Liver (tissue), 3 donors: ENCODE results near the gene DSEL.

Source experiments
- TAF1 ChIP-seq: conservative IDR thresholded peaks from 2 replicates; pipeline ENCODE4 v1.6.1; 2016; ENCODE audit warnings: antibody characterized with exemption, mild to moderate bottlenecking
- TF ChIP-seq, protein P1 (sequence below): fragments of 150-350 bp; IDR thresholded peaks from 2 replicates; pipeline ENCODE4 v1.5.1; 2017; ENCODE audit warnings: improper control_type of control experiment, low read depth, low read length; ENCODE audit not compliant: missing input control
- donor health status: healthy.
- donor health status: healthy.

DNA sequence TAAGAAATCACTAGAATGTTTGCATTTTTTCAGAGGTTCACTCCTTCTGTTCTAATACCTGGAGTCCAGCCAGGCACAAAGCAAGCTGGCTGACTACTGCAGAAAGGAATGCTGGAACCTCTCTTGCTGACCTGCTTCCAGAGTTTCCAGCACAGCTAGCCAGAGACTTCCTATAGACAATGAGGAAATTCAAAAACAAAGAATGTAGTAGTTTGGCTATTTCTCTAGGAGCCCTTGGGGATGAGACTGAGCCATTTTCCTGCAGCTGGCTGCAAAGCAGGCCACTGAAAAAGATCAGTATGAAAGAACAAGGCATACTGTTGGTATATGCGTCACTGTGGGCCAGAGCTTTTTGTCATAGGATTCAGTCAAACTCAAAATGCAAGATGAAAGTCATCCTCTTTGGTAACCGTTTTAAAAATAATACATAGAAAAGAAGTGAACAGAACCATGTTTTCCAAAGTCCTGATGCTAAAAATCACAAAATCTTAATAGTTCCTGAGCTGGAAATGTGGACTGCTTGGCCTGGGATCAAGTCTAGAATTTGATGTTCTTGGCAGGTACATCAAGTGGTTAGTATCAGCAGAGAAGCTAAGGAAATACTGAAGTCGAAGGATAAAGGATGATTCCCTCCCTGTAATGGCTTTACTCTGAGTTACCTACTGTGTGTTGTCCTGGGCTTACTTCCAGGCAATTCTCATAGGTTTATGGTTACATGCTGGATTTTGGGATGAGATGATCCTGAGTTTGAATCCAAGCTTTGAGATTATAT lies 9.0 kb upstream of the DSEL start:
- TF ChIP-seq, protein P1, sequence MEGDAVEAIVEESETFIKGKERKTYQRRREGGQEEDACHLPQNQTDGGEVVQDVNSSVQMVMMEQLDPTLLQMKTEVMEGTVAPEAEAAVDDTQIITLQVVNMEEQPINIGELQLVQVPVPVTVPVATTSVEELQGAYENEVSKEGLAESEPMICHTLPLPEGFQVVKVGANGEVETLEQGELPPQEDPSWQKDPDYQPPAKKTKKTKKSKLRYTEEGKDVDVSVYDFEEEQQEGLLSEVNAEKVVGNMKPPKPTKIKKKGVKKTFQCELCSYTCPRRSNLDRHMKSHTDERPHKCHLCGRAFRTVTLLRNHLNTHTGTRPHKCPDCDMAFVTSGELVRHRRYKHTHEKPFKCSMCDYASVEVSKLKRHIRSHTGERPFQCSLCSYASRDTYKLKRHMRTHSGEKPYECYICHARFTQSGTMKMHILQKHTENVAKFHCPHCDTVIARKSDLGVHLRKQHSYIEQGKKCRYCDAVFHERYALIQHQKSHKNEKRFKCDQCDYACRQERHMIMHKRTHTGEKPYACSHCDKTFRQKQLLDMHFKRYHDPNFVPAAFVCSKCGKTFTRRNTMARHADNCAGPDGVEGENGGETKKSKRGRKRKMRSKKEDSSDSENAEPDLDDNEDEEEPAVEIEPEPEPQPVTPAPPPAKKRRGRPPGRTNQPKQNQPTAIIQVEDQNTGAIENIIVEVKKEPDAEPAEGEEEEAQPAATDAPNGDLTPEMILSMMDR, result no peak
- no peak for TF ChIP-seq TAF1
